HG03575 (cell line): Measurements from ENCODE around the gene TRIM9.
"Not testable (repeated sequence)": the region's sequence is repeated elsewhere in the genome, so short reads cannot be mapped to it uniquely, and the experiment has no call there.

ENCODE experiments used
- ATAC-seq: cut with Tn5 transposase; IDR thresholded peaks from one replicate; pipeline ENCODE4 v1.9.1; 2021; ENCODE audit not compliant: unreplicated experiment, insufficient number of reproducible peaks, low FRiP score; ENCODE audit errors: extremely low read depth

Gene TRIM9

DNA sequence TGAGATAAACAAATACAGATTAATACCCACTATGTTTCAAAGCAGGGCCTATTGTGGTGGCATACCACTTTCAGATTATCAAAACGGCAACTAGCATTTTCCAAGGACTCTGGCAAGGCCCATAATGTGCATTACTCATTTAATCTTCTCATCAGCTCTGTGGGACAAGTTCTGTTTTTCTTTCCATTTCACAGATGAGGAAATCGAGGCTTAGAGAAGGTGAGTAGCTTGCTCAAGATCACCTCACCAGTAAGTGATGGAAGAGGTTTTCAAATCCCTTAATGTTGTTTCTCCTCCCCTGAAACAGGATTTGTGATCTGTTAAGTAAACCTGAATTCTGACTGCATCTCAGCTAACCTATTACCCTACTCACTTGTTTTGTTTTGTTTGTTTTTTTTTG lies 146.7 kb downstream of the TRIM9 start:
- no peak for ATAC-seq

DNA sequence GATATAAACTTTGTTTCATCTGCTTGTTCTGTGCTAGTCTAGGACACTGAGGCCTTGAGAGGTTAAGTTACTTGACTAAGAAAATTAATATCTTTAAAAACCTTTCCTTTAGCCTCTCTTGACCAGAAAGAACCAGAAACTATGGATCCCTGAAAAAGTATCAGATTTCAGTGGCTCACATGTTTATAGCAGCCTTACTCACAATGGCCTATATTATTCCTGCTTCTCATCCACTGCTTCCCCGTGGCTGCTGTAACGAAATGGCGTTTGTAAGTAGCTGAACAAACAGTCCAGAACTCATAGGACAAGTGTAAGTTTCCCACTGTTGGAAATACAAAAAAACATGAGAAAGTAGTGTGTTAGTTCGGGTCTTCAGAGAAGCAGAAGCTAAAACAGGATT lies 147.5 kb downstream of the TRIM9 start:
- ATAC-seq = no peak

DNA sequence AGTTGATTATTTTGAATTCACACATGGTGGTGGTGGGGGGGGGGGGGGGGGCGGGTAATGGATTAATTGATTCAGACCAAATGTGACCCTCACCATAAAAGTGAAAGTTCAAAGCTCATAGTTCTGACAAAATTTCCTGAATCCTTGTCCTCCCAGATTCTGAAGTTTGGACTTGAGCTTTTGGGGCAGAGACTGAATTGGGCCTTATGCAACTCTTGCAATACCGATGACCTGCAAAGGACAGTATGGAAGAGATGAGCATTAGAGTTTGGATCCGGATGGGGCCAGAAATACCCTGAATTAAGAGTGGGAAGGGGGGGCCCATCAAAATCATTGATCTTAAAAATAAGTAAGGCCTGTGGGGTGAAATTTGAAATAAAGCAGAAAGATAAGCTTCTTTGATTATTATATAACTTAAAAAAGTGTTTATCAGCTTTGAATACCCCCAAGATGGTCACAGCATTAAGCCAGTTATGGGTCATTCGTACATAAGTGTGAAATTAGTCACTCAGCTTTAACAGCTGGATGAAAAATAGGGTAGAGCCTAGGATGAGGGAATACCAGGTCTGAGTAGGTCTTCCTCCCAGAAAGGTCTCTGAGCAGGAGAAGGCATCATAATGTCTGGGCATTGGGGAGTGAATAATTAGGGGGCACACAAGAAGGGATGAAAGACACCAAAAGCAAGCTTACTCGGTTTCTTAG lies 148.5 kb downstream of the TRIM9 start:
- no peak for ATAC-seq

DNA sequence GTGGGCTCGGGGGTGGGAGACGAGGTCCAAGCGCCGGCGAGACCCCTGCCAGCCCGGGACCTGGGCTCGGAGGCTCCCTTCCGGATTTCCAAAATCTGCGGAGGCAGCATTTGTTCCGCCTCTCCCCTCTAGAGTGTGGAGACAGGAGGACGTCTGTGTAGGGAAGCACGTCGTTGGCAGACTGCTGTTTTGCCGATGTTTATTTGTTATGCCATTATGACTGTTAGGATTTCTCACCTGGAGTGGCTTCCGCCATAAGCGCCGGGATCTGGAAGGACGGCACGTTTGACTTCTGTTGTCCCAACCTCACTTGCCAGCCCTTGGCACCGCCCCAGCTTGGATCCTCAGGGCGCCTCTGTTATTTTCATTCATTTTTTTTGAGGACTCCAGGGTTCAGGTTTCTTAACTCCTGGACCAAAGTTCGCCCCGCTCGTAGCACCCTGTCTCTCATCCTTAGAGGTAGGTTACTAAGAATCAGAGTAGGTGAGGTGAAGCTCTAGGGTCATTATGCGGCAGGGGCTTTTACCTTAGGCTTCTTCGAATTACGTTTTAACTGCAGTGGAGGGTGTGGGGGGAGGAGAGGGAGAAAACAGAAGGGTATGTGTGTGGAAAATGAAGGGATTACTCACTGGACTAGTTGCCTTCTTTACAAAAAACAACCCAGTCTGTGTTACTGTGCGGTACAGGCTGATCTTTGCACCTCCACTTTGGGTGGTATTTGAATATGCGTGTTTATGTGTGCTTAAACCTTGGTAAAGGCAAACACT lies 150.1 kb downstream of the TRIM9 start:
- ATAC-seq = no peak

DNA sequence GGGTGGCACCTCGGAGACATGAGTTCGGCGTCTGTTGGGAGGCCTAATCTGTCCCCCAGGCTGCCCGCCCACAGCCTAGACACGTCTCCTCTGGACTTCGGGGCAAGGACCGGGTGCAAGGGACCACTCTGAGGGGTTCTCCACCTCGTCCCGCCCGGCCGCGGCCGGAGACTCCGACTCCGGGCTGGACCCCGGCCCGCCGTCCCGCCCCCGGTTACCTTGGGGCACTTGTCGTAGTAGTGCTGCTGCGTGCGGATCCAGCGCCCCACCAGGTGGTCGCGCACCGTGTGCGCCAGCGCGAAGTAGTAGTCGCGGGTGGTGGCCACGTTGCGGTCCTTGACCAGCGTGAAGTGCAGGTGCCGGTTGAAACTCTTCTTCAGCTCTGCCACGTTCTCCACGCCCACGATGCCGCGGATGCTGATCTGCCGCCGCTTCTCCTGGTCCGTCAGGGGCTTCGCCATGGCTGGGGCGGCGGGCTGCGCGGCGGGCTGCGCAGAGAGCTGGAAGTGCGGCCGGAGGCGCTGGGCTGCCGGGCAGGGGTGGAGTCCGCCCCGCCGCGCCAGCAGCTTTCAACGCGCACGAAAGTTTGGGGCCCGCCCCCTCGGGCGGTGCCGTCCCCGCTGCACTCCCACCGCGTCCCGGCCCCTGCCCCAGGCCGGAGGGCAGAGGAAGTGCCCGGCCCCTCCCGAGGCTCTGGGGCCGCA lies 150.8 kb downstream of the TRIM9 start, which contains the start of gene PYGL:
PYGL (minus strand) TSS at position 541 of the 704 bp plus-strand sequence; CDS start at position 461, 80 bp downstream.
- ATAC-seq = no peak

DNA sequence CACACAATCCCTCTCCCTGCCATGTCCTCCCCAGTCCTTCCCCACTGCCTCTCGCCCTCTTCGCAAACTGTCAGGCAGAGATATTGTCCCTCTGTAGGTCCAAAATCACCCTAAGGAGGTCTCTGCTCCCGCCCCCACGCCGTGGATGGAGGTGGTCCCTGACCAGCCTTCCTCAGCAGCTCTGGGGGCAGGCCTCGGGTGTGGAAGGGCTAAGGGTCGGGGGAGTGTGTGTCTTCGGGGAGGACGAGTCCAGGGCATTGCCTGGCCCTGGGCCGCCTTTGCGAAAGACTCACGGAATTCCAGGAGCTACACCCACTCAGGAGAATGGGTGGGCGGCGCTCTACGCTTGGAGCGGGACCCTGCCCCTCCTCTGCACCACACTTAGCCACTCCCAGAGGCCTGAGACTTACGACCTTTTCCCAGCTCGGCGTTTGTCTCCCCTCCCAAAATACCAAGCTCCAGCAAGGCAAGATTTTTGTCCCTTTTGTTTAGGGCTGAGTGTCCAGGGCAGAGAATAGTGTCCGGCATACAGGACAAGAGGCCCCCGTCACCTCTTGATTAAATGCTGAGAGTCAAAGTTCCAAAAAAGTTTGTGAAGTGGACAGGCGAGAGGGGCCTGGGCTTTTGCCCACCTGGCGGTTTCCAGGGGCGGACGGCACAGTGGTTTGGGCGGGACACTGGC lies 151.5 kb downstream of the TRIM9 start:
- ATAC-seq = no peak

DNA sequence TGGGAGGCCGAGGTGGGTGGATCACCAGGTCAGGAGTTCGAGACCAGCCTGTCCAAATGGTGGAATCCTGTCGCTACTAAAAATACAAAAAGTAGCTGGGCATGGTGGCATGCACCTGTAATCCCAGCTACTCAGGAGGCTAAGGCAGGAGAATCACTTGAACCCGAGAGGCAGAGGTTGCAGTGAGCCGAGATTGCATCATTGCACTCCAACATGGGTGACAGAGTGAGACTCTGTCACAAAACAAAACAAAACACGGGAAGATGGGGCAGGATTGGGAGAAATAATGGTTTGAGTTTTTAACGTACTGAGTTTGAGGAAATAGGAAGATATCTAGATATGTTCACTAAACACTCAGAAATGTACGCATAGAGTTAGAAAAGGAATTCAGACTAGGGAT lies 153.3 kb downstream of the TRIM9 start:
- ATAC-seq = not testable (repeated sequence)

DNA sequence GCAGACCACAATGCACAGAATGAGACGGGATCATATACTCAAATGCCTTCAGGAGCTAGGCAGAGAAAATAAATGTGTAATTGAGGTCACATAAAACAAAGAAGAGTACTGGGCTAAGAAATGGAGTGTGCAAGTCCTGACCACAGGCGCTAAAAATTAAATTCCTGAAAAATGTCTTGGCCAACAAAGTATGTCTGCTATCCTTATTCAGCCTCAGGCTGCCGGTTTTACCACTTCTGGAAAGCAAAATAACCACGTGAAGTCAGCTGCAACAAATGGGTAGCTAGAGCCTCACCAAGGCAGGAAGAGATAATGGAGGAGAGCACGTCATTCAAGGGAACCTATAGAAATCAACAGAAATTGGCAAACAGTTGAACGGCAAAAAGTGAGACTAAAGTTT lies 153.8 kb downstream of the TRIM9 start:
- no peak for ATAC-seq

DNA sequence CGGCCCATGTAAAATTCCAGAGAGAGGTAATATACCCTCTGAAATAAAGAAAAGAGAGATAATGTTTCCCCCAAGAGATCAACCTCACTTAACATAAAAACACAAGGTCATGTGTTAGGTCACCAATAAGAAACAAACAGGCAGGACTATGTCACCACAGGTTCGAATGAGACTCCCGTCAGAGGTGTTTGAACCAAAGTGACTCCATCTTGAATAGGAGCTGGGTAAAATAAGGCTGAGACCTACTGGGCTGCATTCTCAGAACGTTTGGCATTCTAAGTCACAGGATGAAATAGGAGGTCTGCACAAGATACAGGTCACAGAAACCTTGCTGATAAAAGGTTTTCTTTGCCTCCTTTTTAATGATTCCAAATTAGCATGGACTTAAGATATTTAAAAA lies 157.1 kb downstream of the TRIM9 start:
- no peak for ATAC-seq

DNA sequence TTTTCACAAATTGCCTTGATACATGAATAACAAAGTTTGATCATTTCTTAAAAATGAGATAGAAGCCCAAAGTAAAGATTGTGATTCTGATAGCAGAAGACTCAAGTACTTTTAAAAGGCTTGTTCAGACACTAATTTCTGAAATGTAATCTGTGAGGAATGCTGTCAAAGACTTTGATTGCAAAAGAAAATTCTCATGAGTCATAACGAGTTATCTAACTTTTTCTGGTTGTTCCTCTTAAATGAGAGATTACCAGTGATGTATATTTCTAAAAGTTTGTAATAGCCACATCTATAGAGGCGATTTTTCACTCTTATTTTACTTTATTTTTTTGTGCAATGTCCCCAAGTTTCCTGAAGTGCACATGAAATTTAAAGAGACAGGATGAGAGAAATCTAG lies 157.6 kb downstream of the TRIM9 start:
- no peak for ATAC-seq

DNA sequence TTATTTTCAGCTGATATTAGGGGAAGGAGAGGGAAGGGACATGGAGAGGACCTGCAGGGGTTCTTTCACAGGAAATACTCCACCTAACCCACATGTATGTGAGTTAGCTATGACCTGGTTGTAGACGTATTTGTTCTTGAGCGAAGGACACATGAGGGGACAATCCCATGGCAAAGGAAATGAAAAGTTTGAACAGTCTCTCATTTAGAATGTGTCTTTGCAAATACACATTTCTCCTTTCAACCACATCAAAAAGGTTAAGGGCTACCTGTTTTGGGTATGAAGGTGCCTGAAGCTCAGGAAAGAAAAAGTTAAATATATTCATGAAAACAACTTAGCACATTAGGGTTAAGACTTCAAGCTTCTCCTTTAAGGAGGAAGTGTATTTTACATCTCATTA lies 158.0 kb downstream of the TRIM9 start:
- no peak for ATAC-seq

DNA sequence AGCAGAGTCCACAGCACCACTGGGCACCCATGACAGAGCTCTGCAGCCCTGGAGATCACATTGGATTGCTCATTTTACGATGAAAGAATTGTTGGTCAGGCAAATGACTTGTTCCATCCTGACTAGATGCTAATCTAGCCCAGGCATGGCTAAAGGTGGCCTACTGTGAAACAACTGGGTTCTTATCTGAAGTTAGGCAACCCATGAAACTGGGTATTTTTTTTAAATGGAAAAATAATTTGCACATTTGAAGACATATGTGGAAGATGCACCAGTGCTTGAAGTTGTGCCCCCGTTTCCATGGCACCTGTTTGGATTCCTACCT lies 158.9 kb downstream of the TRIM9 start:
- ATAC-seq = no peak

DNA sequence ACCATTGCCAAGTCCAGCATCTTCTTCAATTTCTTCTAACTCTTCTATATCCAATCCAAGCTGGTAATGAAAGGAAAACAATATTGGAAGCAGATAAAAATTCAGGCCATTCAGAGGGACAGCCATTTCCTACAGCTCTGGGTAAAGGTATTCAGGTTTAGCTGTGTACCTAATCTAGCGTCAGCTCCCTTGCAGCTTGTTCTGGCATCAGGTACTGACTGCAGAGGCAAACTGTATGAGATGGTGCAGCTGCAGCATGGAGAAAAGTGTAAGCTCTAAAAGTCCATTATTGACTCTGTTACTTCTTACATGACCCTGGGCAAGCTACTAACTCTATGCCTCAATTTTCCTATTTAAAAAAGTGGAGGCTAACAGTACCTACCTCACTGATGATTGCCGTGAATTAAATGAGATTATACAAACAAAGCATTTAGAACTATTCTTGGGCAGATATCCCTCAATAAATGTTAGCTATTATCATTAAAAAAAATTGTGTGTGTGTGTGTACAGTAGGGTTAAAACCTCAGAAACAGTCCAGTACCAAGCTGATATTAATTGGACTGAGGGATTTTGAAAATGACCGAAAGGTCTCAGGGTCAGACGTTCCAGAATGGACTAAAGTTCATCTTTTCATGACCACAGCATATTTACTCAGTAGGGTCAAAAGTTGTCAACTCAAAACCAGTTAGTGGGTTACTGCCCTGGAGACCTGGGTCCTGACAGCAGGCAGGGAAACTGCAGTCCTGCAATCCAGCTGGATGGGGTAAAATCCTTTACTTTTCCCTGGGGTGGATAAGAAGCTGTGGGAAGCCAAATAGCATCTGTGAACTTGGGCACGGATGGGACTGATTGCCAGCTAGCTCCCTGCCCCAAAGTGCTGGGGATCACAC lies 159.5 kb downstream of the TRIM9 start:
- no peak for ATAC-seq

DNA sequence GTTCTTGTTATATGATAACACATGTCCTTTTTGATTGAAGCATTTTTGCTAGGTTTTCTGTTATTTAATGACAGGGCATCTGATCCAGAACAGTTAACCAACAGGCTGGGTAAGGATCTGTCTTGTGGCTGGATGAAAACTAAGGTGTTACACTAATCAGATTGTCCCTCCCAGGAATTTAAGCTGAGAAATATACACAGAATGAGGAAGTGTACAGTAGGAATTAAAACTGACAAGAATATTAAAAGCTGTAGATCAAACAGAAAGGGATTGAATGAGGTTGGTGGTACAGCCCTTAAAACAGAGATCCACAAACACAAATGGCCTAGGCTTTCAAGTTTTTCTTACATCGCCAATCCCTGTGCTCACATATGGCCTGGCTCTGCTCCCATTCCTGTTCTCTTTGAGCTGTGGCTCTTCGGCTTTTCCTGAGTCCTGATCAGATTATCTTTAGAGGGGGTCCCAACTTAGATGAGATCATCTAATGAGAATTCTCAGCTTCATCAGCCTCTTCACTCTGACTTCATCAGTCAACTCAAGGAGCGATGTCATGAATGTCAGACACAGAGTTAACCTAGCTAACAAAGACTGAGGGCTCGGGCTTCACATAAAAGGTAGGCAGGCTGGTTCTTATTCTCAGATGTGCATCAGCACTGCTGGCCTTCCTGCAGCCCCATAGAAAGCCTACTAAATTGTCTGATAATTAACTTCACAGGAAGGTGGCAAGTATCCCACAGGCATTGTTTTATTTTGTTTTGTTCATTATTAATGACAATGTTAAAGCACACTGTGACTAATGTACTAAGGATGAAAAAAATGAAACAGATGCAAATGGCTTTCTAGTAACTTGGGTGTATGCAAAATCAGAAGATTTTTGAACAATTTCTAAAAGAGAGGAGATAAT lies 162.1 kb downstream of the TRIM9 start:
- no peak for ATAC-seq

DNA sequence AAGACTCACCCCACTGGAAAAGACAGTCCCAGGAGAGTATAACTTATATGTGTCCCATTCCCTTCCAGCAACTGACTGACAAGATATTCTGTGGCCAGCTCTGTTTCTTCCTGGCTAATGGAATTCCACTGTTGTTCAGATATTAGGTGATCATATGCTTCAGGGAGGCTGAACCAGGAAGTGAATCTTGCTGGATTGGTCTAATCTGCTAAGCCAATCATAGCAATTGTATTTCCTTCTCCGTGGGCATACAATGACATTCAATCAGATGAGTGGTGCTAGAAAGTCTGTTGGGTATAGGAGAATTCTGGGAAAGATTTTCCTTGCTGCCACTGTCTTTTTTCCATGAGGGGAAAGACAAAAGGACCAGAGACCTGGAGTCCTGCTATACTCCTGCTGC lies 162.7 kb downstream of the TRIM9 start:
- no peak for ATAC-seq

DNA sequence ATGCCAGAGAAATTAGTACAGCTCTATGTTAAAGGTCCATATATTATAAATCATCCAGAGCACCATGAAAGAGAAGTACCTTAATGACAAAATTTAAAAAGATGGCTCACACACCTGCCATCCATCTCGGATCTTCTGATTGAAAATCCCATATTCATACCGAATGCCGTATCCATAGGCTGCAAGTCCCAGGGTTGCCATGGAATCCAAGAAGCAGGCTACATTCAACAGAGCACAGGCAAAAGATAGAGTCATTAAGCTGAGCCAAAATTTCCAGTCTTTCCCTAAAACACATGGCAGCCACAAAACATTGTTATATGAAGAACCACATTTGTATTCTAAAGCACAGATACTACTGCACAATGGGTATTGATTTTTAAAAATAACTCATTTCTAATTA lies 163.3 kb downstream of the TRIM9 start:
- ATAC-seq = no peak

DNA sequence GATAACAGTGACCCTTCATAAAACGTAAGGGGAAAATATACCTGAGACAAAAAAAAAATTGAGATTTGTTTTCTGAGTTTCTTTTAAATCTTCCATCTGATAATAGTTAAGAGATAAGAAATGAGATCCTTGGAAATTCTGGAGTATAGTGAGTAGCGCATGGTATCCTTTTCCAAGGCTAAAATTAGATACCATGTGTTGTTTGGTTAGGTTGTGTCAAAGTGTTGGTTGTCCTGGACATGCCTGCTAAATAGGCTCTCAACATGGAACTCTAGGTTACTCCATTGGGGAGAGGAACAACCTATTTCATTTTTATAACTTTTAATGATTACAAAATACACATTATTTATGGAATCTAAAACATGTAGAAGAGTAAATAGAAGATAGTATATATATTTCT lies 165.4 kb downstream of the TRIM9 start:
- no peak for ATAC-seq
